Mucosa of gallbladder (tissue), 1 donor: ENCODE data around the gene PRKAG2. TPM values are rescaled to one million over a fixed set of nuclear protein-coding genes. Genes with fewer than 3 reads are reported as not detected.
"Not testable (repeated sequence)": the region's sequence is repeated elsewhere in the genome, so short reads cannot be mapped to it uniquely, and the experiment has no call there.

Source experiments
- DNase-seq: peaks from one replicate; pipeline ENCODE4 v3.0.0-alpha.2; 2020; ENCODE audit warnings: low spot score
- total RNA-seq: library from RNA; stranded (reverse); gene quantifications from one replicate; pipeline ENCODE4 v1.2.1, GENCODE V29; 2021
- donor health status: DM: no; HTN: no; CAD: no.

PRKAG2 gene
- total RNA-seq, 1 donor from 2014 or later: 54.8 TPM

- no peak for DNase-seq
Measured at GRCh38 chr7:151786936-151787335, 90.0 kb downstream of the PRKAG2 start.

GRCh38 chr7:151786241-151786640 is 90.7 kb downstream of the PRKAG2 start:
- no peak for DNase-seq

DNA sequence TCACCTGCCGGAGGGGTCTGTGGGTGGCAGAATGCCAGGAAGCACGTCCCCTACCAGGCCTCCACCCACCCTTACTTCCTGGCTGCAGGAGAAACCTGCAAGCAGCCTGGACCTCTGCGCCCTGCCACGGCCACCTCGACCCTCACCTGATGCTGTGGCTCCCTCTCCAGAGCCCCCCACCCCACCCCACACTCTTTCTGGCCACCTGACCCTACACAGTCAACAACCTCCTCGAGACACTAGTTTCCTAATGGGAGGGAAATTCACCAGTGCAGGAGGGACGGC is 91.3 kb downstream of the PRKAG2 start:
- no peak for DNase-seq

- no peak for DNase-seq
Measured at GRCh38 chr7:151784853-151785680, 91.8 kb downstream of the PRKAG2 start.

DNA sequence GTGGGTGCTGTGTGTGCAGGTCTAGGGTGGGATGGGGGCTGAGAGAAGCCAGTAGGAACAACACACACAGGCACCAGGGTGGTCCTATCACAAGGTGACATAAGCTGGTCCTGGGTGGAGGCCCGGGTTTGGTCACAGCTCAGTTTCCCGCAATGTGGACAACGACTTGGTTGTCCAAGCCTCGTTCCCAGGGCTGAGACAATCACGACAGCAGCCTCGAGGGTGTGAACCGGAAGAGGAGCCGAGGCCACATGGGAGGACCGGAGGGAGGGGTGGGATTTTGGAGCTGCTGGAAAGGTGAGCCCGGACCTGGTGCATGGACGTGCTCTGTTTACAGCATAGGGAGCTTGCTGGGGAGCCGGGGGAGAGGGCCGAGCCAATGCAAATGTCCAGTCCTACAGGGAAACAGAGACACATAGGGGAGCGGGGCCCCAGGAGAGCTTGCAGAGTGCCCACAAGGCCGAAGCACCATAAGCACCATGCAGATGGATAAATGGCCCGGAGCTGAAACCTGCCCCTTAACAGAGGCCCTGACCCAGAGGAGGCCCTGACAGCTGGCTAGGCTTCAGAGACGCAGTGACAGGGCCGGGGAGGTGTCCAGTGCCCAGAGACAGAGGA is 92.8 kb downstream of the PRKAG2 start:
- no peak for DNase-seq

DNA sequence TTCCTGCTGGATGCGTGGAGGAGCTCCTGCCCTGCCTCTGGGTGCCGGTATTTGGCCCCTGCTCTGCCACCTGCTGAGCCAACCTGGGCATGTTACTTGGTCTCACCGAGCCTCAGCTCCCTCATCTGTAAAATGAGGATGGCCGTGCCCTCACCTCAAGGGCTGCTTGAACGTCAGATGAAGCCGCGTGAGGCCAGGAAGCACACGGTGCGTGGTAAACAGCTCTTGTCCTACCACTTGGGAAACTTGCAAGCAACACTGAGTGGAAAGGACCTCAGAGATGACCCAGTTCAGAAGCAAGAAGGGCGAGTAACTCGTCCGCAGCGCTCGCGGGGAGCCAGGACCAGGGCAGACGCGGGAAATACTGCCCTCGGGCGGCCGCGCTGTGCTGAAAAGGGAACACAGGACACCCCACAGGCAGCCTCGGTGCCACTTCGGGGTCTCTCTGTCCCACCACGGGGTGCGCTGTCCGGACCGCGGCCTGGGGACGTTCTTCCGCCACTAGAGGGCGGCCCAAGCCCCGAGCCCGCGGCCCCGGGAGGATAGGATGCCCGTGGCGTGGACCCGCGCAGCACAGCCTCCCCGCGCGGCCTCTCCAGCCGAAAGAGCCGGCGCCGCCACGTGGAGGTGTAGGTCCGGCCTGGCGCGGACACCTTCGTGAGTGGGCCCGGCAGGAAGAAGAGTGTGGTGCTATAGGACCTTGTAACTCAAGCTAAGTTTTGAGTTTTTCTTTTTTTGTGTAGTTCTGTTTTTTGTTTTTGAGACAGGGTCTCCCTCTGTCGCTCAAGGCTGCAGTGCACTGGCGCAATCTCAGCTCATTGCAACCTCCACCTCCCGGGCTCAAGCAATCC is 94.1 kb downstream of the PRKAG2 start:
- peak; percentile 68 for DNase-seq

DNA sequence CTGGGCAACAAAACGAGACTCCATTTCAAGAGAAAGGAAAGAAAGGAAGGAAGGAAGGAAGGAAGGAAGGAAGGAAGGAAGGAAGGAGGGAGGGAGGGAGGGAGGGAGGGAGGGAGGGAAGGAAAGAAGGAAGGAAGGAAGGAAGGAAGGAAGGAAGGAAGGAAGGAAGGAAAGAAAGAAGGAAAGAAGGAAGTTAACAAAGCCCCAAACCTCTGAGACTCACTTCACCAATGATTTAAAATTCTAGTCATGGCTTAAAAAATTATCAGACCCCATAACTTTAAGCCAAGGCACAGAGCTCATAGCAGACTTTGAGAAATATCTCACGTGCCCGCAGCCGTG is 94.7 kb downstream of the PRKAG2 start:
- DNase-seq: not testable (repeated sequence)

DNA sequence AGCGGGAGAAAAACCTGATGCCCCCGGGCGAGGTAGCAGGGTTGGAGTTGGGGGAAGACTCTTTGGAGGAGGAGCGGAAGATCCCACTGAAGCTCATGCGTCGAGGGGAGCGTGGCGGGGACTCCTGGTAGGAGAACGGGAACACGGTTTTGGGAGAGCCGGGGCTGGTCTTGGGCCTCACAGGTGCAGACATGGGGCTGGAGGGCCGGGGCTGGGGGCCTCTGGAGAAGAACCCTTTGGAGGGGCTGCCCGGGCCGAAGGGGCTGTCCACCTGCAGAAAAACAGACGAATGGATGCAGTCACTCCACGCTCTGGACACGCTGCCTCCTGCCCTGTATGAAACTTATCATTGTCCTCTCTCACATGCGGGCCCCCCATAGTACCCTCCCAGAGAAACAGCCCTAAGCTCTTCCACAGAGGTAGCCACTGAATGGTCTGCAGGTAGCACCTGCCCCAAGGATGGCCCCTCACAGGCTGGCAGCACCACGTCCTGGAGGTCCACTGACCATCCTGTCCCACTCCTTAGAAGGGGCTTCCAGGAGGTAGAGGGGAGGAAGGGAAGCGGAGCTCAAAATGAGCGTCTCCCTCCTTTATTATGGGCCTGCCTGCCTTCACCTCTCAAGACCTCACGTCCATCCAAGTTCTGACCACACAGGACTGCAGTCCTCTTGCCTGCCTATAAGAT is 95.6 kb downstream of the PRKAG2 start:
- DNase-seq: no peak

GRCh38 chr7:151780631-151781030 is 96.3 kb downstream of the PRKAG2 start:
- no peak for DNase-seq

GRCh38 chr7:151779678-151780077 is 97.2 kb downstream of the PRKAG2 start:
- DNase-seq: no peak

DNA sequence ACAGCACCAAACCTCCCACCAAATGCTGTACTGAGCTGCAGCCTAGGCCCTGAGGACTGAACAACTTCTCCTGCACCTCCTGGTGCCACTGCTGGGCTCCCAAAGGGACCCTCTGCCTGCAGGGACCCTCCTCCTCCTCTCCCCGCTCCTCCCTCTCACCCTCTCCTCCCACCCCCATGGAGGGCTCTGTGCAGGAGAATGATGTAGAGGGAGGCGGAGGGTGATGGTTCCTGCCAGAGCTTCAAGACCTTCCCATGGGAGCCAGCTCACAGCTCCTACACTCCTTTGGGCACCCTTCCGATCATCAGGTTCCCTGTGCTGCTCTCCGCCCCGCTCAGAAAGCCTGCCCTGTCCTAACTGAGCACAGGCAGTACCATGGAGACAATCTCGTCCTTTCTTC is 97.7 kb downstream of the PRKAG2 start:
- no peak for DNase-seq

- no peak for DNase-seq
Measured at GRCh38 chr7:151777908-151778670, 98.8 kb downstream of the PRKAG2 start.

DNA sequence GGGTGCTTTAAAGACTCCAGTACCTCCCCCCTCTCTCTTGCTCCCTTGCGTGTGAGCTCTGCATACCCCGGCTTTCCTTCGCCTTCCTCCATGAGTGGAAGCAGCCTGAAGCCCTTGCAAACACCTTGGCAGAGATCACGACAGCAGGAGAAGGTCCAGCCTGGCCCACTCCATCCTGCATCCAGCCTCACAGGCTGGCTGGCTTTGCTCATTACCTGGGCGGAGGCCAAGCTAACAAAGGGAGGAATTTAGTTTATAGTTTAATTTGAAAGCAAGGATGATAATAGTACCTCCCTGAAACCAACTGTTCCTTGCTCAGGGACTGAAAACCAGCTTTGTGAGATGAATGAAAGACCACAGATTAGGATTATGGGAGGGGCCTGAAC is 99.4 kb downstream of the PRKAG2 start:
- DNase-seq: no peak

DNA sequence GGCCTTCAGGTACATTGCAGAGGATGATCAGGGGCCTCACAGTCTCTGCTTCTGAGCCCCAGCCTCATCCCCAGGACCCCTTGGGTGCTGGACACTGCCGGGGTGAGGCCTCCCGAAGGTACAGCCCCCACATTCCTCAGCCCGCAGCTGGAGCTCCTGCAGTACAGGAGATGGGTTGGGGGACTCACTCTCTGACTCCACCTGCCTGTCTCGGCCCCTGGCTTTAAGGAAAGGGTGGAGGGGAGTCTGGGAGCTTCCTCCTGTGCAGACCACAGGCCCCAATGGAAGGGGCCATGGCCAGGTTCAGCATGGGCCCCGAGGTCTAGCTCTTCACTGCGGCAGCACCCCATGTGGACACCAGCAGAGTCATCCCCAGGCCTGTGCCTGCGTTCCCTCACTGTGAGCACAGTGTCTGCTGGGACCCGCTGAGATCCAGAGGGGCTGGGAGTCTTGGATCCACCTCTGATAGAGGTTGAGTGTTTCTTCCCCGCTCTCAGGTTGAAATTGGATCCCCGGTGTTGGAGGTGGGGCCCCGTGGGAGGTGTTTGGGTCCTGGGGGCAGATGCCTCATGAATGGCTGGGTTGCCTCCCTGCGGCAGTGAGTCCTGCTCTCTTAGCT is 99.9 kb downstream of the PRKAG2 start:
- DNase-seq: no peak

GRCh38 chr7:151776446-151776845 is 100.5 kb downstream of the PRKAG2 start:
- DNase-seq: no peak

- no peak for DNase-seq
Measured at GRCh38 chr7:151775547-151776443, 101.1 kb downstream of the PRKAG2 start.

DNA sequence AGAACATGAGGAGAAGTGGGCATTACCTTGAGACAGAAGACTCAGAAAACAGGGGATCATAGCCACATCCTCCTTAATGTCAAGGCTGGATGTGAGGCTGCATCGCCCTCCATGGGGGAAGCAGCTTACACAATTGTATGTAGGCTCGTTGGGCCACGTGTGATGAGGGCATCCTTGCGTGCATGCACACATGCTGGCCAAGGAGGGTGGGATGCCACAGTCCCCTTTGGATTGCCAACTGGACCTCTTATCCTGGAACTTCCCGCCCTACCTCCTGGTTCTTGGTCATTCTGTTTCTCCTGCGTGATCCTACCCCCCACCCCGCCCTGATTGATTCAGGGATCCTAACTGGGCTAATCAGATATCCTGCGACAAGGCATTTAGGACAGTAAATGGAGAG is 102.0 kb downstream of the PRKAG2 start:
- no peak for DNase-seq

DNA sequence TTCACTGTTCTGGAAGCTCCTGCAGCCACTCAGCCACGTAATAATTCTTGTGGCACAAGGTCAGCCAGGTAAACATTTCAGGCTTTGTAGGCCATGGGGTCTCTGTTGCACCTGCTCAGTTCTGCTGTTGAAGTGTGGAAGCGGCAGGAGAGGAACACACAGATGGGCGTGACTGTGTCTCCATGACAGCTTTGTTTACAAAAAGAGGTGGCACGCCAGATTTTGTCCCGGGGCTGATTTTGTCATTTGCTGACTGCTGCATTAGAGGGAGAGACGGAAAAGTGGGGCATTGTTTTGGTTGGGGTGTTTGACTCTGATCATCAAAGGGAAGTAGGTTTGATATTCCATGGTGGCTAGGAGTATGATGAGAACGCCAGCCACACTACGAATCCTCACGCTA is 103.1 kb downstream of the PRKAG2 start:
- no peak for DNase-seq

DNA sequence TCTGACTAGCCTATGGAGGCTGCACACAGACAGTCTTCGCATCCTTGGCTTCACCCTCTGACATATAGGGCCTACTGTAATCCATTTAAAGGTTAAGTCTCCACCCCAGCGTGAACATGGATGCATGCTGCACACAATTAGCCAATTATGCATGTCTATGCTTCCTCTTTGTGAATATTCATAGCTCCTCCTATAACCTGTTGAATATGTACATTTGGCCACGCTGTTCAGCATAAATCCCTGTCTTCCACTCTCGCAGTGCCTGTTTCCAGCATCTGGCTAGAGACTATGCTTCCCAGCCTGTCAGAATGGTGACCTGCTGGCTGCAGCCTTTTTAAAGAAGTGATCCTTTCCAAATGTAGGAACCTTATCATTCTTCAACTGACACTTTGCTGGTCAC is 106.7 kb downstream of the PRKAG2 start:
- DNase-seq: no peak

GRCh38 chr7:151769188-151769821 is 107.6 kb downstream of the PRKAG2 start:
- DNase-seq: no peak
